ENCODE data around the gene GRIP2.

DNA sequence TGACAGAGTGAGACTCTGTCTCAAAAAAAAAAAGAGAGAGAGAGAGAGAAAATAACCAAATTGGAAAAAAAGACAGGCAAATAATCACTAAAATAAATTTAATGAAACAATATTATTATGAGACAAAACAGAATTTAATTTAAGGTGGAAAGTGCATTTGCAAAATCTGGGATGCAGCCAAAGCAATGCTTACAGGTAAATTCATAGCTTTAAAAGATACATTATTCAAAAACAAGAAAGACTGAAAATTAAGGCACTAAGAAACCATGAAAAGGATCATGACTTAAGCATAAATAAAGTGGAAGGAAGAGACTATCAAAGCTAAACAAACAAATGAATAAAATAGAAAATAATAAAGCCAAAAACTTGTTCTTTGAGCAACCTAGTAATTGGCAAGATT, 37.7 kb downstream of the GRIP2 start:
- TF ChIP-seq EP300 (IDR thresholded peaks at IDR 0.05): no peak
- TF ChIP-seq, protein P1, sequence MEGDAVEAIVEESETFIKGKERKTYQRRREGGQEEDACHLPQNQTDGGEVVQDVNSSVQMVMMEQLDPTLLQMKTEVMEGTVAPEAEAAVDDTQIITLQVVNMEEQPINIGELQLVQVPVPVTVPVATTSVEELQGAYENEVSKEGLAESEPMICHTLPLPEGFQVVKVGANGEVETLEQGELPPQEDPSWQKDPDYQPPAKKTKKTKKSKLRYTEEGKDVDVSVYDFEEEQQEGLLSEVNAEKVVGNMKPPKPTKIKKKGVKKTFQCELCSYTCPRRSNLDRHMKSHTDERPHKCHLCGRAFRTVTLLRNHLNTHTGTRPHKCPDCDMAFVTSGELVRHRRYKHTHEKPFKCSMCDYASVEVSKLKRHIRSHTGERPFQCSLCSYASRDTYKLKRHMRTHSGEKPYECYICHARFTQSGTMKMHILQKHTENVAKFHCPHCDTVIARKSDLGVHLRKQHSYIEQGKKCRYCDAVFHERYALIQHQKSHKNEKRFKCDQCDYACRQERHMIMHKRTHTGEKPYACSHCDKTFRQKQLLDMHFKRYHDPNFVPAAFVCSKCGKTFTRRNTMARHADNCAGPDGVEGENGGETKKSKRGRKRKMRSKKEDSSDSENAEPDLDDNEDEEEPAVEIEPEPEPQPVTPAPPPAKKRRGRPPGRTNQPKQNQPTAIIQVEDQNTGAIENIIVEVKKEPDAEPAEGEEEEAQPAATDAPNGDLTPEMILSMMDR (IDR thresholded peaks at IDR 0.05): no peak

All from ovary (tissue), 3 donors.